ENCODE results near the gene ROCK2. TPM values are rescaled to one million over a fixed set of nuclear protein-coding genes. Genes with fewer than 3 reads are reported as not detected.

Gene ROCK2
- total RNA-seq, 2 donors from 2014 or later = 62.7 to 80.9 TPM

DNA sequence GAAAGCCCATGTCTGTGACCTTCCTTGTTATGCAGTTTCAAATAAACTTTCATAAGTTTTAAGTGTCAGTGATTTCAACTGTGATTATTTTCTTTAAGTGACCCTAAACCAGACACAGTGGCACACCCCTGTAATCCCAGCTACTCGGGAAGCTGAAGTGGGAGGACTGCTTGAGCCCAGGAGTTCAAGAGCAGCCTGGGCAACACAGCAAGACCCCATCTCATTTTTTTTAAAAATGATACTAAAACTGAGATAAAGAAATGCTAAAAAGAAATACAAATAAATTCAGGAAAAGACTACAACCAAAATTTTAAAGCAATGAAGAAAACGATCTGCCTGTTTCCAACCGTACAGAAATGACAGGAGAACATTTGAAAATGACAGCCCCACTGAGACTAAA, 54.2 kb downstream of the ROCK2 start:
- Histone ChIP-seq H3K36me3 (no peaks in the 10 kb centered on the region), H3K4me1 (no peaks in the 10 kb centered on the region), H3K27ac (no peak overlapping the region), H3K27me3 (no peaks in the 10 kb centered on the region), H3K4me3 (no peak overlapping the region), H3K9ac (ENCODE audit: low read depth in 2 of 2, low read length in 2 of 2) (no peak overlapping the region), H3K9me3 (no peaks in the 10 kb centered on the region)
- no peak for DNase-seq
- intact Hi-C loops (cut with DNase I) = no loop called here
- TF ChIP-seq, protein P1, sequence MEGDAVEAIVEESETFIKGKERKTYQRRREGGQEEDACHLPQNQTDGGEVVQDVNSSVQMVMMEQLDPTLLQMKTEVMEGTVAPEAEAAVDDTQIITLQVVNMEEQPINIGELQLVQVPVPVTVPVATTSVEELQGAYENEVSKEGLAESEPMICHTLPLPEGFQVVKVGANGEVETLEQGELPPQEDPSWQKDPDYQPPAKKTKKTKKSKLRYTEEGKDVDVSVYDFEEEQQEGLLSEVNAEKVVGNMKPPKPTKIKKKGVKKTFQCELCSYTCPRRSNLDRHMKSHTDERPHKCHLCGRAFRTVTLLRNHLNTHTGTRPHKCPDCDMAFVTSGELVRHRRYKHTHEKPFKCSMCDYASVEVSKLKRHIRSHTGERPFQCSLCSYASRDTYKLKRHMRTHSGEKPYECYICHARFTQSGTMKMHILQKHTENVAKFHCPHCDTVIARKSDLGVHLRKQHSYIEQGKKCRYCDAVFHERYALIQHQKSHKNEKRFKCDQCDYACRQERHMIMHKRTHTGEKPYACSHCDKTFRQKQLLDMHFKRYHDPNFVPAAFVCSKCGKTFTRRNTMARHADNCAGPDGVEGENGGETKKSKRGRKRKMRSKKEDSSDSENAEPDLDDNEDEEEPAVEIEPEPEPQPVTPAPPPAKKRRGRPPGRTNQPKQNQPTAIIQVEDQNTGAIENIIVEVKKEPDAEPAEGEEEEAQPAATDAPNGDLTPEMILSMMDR (IDR thresholded peaks at IDR 0.05) = no peak

DNA sequence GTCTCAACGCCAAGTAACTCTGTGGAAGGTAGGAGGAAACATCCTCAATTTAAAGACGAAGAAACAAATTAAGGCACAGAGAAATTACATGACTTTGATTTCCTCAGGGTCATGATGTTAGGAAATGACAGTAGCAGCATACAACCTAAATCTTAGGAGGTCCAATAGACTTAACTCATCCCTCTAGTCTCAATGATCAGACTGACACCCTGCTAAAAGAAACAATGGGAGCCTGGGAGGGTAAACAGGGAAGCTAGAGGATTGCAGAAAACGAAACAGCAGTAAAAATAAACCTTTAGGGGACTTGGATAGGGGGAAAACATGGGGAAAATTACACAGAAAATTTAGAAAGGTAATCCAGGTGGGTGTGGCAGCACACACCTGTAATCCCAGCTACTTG, 56.0 kb downstream of the ROCK2 start:
- Histone ChIP-seq H3K27ac (no peak overlapping the region), H3K27me3 (no peaks in the 10 kb centered on the region), H3K4me1 (no peaks in the 10 kb centered on the region), H3K9me3 (no peaks in the 10 kb centered on the region), H3K4me3 (no peak overlapping the region), H3K36me3 (no peaks in the 10 kb centered on the region), H3K9ac (ENCODE audit: low read depth in 2 of 2, low read length in 2 of 2) (no peak overlapping the region)
- intact Hi-C loops (cut with DNase I) = no loop called here
- DNase-seq = no peak
- TF ChIP-seq, protein P1 (IDR thresholded peaks at IDR 0.05) = no peak

DNA sequence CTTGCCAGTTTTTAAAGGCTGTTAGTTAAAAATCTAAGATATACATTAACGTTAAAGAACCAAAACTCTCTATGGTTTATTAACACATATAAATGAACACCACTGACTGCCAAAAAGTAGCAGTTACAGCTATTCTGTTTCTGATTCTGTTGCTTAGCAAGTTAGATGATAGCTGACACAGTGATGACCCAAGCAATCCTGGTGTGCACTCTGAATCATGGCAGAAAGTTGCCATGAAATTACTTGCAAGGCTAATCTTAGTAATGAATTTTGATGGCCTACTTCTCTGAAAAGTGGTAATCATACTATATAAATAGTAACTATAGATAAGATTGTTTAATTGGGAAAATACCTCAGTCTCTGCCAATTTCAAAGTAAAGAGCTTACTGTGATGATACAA, 57.7 kb downstream of the ROCK2 start:
- DNase-seq = no peak
- Histone ChIP-seq H3K36me3 (no peaks in the 10 kb centered on the region), H3K9me3 (no peaks in the 10 kb centered on the region), H3K27me3 (no peaks in the 10 kb centered on the region), H3K4me1 (no peaks in the 10 kb centered on the region), H3K27ac (no peak overlapping the region), H3K4me3 (no peak overlapping the region), H3K9ac (ENCODE audit: low read depth in 2 of 2, low read length in 2 of 2) (no peak overlapping the region)
- intact Hi-C loops (cut with DNase I) = no loop called here
- TF ChIP-seq, protein P1 (IDR thresholded peaks at IDR 0.05) = no peak

DNA sequence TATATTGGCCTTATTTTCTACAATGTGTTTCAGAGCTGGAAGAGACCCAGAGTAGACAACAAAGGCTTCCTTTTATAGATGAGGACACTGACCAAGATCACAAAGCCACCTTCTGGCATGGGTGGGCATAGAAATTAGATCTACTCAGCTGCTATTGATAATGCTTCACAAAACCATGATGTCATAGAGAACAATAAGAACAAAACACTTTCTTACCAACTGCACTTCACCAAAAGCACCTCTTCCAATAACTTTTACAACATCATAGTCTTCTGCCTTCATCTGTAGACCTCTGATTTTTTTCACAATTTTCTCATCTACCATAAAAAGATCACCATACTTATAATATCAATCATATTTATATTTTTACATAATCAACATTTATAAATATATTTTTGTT, 58.1 kb downstream of the ROCK2 start:
- Histone ChIP-seq H3K27ac (no peak overlapping the region), H3K9ac (ENCODE audit: low read depth in 2 of 2, low read length in 2 of 2) (no peak overlapping the region), H3K9me3 (no peaks in the 10 kb centered on the region), H3K4me1 (no peaks in the 10 kb centered on the region), H3K4me3 (no peak overlapping the region), H3K27me3 (no peaks in the 10 kb centered on the region), H3K36me3 (no peaks in the 10 kb centered on the region)
- DNase-seq = no peak
- TF ChIP-seq, protein P1 (IDR thresholded peaks at IDR 0.05) = no peak
- intact Hi-C loops (cut with DNase I) = no loop called here

DNA sequence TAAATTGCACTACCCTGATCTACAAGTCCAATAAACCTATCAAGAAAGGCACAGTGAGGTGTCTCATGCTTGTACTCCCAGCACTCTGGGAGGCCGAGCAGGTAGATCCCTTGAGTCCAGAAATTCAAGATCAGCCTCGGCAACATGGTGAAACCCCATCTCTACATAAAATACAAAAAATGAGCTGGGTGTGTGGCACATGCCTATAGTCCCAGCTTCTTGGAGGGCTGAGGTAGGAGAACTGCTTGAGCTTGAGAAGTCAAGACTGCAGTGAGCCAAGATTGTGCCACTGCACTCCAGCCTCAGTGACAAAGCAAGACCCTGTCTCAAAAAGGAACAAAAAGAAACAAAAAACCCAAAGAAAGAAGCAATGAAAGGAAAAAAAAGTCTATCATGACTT, 58.9 kb downstream of the ROCK2 start:
- DNase-seq = no peak
- H3K9me3 ChIP-seq = no peaks in the 10 kb centered on the region
- intact Hi-C loops (cut with DNase I) = no loop called here
- TF ChIP-seq, protein P1 (IDR thresholded peaks at IDR 0.05) = no peak
- no peak overlapping the region for H3K27ac ChIP-seq
- H3K27me3 ChIP-seq = no peaks in the 10 kb centered on the region
- no peaks in the 10 kb centered on the region for H3K4me1 ChIP-seq
- no peak overlapping the region for H3K9ac ChIP-seq (ENCODE audit: low read depth in 2 of 2, low read length in 2 of 2)
- no peaks in the 10 kb centered on the region for H3K36me3 ChIP-seq
- no peak overlapping the region for H3K4me3 ChIP-seq

DNA sequence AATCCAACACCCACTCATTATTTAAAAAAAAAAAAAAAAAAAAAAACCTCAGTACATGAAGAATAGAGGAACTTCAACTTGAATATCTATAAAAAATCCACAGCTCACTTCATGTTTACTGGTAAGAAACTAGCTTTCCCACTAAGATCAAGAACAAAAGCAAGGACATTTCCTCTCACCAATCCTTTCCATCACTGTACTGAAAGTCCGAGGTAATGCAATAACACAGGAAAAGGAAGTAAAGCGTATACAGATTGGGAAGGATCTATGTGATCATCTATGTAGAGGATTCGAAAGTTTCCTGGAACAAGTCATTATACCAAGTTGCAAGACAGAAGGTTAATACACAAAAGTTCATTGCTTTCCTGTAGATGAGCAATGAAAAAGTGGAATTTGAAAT, 63.2 kb downstream of the ROCK2 start:
- Histone ChIP-seq H3K27ac (no peak overlapping the region), H3K36me3 (no peaks in the 10 kb centered on the region), H3K27me3 (no peaks in the 10 kb centered on the region), H3K4me3 (no peak overlapping the region), H3K4me1 (no peaks in the 10 kb centered on the region), H3K9ac (ENCODE audit: low read depth in 2 of 2, low read length in 2 of 2) (no peak overlapping the region), H3K9me3 (no peaks in the 10 kb centered on the region)
- intact Hi-C loops (cut with DNase I) = no loop called here
- TF ChIP-seq, protein P1 (IDR thresholded peaks at IDR 0.05) = no peak
- DNase-seq = no peak

Data from colonic mucosa (tissue), 4 donors.